ENCODE results near the gene ARHGAP11A.

Gene ARHGAP11A

GRCh38 chr15:32685576-32685975, 70.3 kb downstream of the ARHGAP11A start:
- Mint-ChIP-seq H3K4me1 (ENCODE audit: low read depth) (peaks cover 40% of the 10 kb centered on the region), H3K27me3 (no peaks in the 10 kb centered on the region), H3K27ac (no peak overlapping the region), H3K9me3 (no peaks in the 10 kb centered on the region), H3K4me3 (no peak overlapping the region), H3K36me3 (ENCODE audit: low read depth) (no peaks in the 10 kb centered on the region)
- intact Hi-C loops (cut with micrococcal nuclease) = no loop called here

GRCh38 chr15:32687556-32687955, 72.3 kb downstream of the ARHGAP11A start:
- no peak overlapping the region for H3K27ac Mint-ChIP-seq
- peaks cover 36% of the 10 kb centered on the region for H3K4me1 Mint-ChIP-seq (ENCODE audit: low read depth)
- no peak overlapping the region for H3K4me3 Mint-ChIP-seq
- H3K27me3 Mint-ChIP-seq = peaks cover 2% of the 10 kb centered on the region
- intact Hi-C loops (cut with micrococcal nuclease) = no loop called here
- no peaks in the 10 kb centered on the region for H3K9me3 Mint-ChIP-seq
- no peaks in the 10 kb centered on the region for H3K36me3 Mint-ChIP-seq (ENCODE audit: low read depth)

- H3K4me1 Mint-ChIP-seq (ENCODE audit: low read depth) = peaks cover 30% of the 10 kb centered on the region
- no peak overlapping the region for H3K27ac Mint-ChIP-seq
- H3K36me3 Mint-ChIP-seq (ENCODE audit: low read depth) = no peaks in the 10 kb centered on the region
- H3K27me3 Mint-ChIP-seq = peaks cover 2% of the 10 kb centered on the region
- no peak overlapping the region for H3K4me3 Mint-ChIP-seq
- intact Hi-C loops (cut with micrococcal nuclease) = no loop called here
- no peaks in the 10 kb centered on the region for H3K9me3 Mint-ChIP-seq
Measured at GRCh38 chr15:32688151-32688639, 72.9 kb downstream of the ARHGAP11A start.

Measured in dendritic cell treated with granulocyte-macrophage colony-stimulating factor and Interleukin-4, amounts not matched to agents 40 ng/mL and 50 ng/mL, for 4 days (primary cell).